ENCODE results near the gene RCN2. TPM values are rescaled to one million over a fixed set of nuclear protein-coding genes. Genes with fewer than 3 reads are reported as not detected.
"Not testable (repeated sequence)": the region's sequence is repeated elsewhere in the genome, so short reads cannot be mapped to it uniquely, and the experiment has no call there.

Gene RCN2
- total and polyA plus RNA-seq, 2 experiments from 2014 or later, result 96.7 to 178 TPM

DNA sequence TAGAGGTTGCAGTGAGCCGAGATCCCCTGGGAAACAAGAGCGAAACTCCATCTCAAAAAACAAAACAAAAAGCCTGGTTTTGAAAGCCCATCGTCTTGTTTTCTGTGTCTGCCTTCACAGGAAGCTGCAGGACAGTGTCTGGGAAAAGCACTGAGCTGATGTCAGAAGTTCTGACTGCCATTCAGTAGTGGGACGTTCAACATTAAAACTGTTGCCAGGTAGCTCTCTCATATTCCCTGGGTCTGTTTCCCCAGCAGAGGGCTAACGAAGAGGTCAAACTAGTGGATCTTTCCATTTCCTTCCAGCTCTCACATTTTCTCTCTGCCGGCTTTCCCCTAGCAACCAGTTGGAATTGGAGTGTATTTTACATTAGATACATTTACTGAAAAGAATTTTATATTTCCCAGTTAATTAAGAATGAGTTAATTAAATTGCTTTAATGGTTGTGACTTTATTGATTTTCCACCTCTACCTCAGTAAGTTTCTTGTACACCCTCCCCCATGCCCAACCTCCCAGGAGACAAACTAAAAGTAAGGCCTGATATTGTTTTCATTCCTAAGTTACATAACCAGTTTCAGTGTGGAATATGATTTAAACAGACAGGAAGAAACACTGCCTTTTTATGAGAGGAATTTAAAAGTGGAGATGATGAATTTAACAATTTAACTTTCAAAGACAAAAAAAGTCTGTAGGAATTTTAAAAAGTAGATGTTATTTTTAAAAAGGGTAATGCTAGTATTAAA, 29.9 kb downstream of the RCN2 start:
- Histone ChIP-seq H3K27ac (no peak overlapping the region), H3K79me2 (ENCODE audit: insufficient read depth) (no peaks in the 10 kb centered on the region), H3K4me2 (ENCODE audit: unreplicated experiment) (no peak overlapping the region), H3K4me3 (no peak overlapping the region), H3K9me3 (ENCODE audit: low read depth) (no peaks in the 10 kb centered on the region), H2AFZ (no peak overlapping the region), H3F3A (ENCODE audit: insufficient read depth) (no peaks in the 10 kb centered on the region), H3K9ac (no peak overlapping the region), H3K9me2 (ENCODE audit: insufficient read depth) (no peaks in the 10 kb centered on the region), H4K20me1 (ENCODE audit: insufficient read depth) (no peaks in the 10 kb centered on the region), H3K27me3 (replicated peaks; ENCODE audit: insufficient read depth) (0 out of 2 replicates have a peak, but pooled peaks cover 21% of the 10 kb centered on the region), H3K4me1 (ENCODE audit: insufficient read depth) (0 out of 2 replicates have a peak, but pooled peaks cover 5% of the 10 kb centered on the region), H3K36me3 (ENCODE audit: low read depth) (no peaks in the 10 kb centered on the region)
- TF ChIP-seq EZH2phosphoT487 (IDR thresholded peaks at IDR 0.05; ENCODE audit: insufficient read depth, low read depth), result no peak
- no peak for TF ChIP-seq EZH2 (IDR thresholded peaks at IDR 0.05; ENCODE audit: insufficient read depth, poor library complexity, severe bottlenecking)
- 42 to 45% methylated on average over 6 of the region's 6 CpGs for WGBS, 2 experiments (ENCODE audit: low coverage in 1 of 2, low lambda C conversion rate in 2 of 2, missing lambda C conversion rate in 2 of 2)
- DNase-seq, result no peak
- in situ Hi-C loops (cut with MboI), result no loop called here

DNA sequence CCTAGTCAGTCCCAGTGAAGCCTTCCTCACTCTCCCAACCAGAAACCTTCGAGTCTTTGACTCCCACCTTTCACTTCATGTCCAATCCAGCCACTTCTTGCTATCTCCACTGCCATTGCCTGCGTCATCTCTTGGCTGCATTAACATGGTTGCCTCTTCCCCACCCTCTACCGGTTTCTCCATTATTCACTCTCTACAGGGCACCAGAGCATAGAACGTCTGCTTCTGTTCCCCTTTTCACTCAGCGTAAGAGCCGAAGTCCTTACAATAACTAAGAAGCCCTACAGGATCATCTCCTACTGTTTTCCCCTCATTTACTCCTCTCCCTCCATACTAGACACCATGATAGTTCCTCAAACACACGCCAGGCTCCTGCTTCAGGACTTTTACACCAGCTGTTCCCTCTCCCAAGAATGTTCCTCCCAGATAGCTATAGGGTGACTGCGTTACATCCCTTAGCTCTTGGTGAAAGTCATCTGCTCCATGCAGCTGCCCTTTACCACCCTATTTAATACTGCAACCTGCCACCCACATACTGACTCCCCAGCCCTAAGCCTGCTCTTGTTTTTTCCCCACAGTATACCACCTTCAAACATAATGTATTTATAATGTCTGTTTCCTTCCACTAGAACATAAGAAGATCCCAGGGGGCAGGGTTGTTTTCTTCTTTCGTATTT, 30.9 kb downstream of the RCN2 start:
- H3K9me2 ChIP-seq (ENCODE audit: insufficient read depth), result no peaks in the 10 kb centered on the region

GRCh38 chr15:76963596-76963995, 32.0 kb downstream of the RCN2 start:
- WGBS, 2 experiments (ENCODE audit: low coverage in 1 of 2, low lambda C conversion rate in 2 of 2, missing lambda C conversion rate in 2 of 2), result 63 to 65% methylated on average over 9 of the region's 9 CpGs
- in situ Hi-C loops (cut with MboI), result no loop called here
- no peak overlapping the region for H3K27ac ChIP-seq
- no peaks in the 10 kb centered on the region for H3F3A ChIP-seq (ENCODE audit: insufficient read depth)
- no peak overlapping the region for H2AFZ ChIP-seq
- TF ChIP-seq EZH2 (IDR thresholded peaks at IDR 0.05; ENCODE audit: insufficient read depth, poor library complexity, severe bottlenecking) (no peak), EZH2phosphoT487 (IDR thresholded peaks at IDR 0.05; ENCODE audit: insufficient read depth, low read depth) (no peak)
- H3K4me3 ChIP-seq, result no peak overlapping the region
- H3K9me3 ChIP-seq (ENCODE audit: low read depth), result no peaks in the 10 kb centered on the region
- H3K4me1 ChIP-seq (ENCODE audit: insufficient read depth), result 0 out of 2 replicates have a peak, but pooled peaks cover 5% of the 10 kb centered on the region
- H3K79me2 ChIP-seq (ENCODE audit: insufficient read depth), result no peaks in the 10 kb centered on the region
- 0 out of 2 replicates have a peak, but pooled peaks cover 21% of the 10 kb centered on the region for H3K27me3 ChIP-seq (replicated peaks; ENCODE audit: insufficient read depth)
- no peak overlapping the region for H3K9ac ChIP-seq
- no peak overlapping the region for H3K4me2 ChIP-seq (ENCODE audit: unreplicated experiment)
- H3K36me3 ChIP-seq (ENCODE audit: low read depth), result no peaks in the 10 kb centered on the region
- no peak for DNase-seq
- no peaks in the 10 kb centered on the region for H3K9me2 ChIP-seq (ENCODE audit: insufficient read depth)
- H4K20me1 ChIP-seq (ENCODE audit: insufficient read depth), result no peaks in the 10 kb centered on the region

More for the DNA sequence above, 30.9 kb downstream of the RCN2 start:
- H4K20me1 ChIP-seq (ENCODE audit: insufficient read depth), result no peaks in the 10 kb centered on the region
- TF ChIP-seq EZH2 (IDR thresholded peaks at IDR 0.05; ENCODE audit: insufficient read depth, poor library complexity, severe bottlenecking) (no peak), EZH2phosphoT487 (IDR thresholded peaks at IDR 0.05; ENCODE audit: insufficient read depth, low read depth) (no peak)
- H3K9me3 ChIP-seq (ENCODE audit: low read depth), result no peaks in the 10 kb centered on the region
- WGBS, 2 experiments (ENCODE audit: low coverage in 1 of 2, low lambda C conversion rate in 2 of 2, missing lambda C conversion rate in 2 of 2), result 82 to 87% methylated on average over 9 of the region's 9 CpGs
- no peak overlapping the region for H3K4me3 ChIP-seq
- no peaks in the 10 kb centered on the region for H3F3A ChIP-seq (ENCODE audit: insufficient read depth)
- H3K36me3 ChIP-seq (ENCODE audit: low read depth), result no peaks in the 10 kb centered on the region
- no peak overlapping the region for H3K9ac ChIP-seq
- H3K27ac ChIP-seq, result no peak overlapping the region
- H2AFZ ChIP-seq, result no peak overlapping the region
- 0 out of 2 replicates have a peak, but pooled peaks cover 21% of the 10 kb centered on the region for H3K27me3 ChIP-seq (replicated peaks; ENCODE audit: insufficient read depth)
- DNase-seq, result no peak
- H3K4me1 ChIP-seq (ENCODE audit: insufficient read depth), result 0 out of 2 replicates have a peak, but pooled peaks cover 5% of the 10 kb centered on the region
- no peaks in the 10 kb centered on the region for H3K79me2 ChIP-seq (ENCODE audit: insufficient read depth)
- in situ Hi-C loops (cut with MboI), result no loop called here
- no peak overlapping the region for H3K4me2 ChIP-seq (ENCODE audit: unreplicated experiment)

DNA sequence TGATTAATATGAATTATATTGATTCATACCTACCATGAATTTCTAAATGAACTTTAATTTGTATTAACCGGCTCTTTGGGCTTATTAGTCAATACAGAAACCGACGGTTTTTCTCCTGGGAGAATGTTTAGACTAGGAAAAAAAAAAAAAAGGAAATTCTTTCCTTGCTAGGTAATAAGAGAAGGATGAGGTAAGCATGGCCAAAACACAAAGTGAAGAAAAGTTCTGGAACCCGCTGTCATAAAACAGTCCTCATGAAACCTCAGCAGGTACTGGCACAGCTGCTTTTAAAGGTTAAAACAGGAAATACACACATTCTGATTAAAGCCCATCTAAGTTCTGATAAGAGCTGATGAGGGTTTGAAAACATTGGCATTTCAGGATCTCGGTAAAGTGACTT, 32.6 kb downstream of the RCN2 start:
- TF ChIP-seq EZH2phosphoT487 (IDR thresholded peaks at IDR 0.05; ENCODE audit: insufficient read depth, low read depth) (no peak), EZH2 (IDR thresholded peaks at IDR 0.05; ENCODE audit: insufficient read depth, poor library complexity, severe bottlenecking) (no peak)
- Histone ChIP-seq H3K9ac (no peak overlapping the region), H3K27me3 (replicated peaks; ENCODE audit: insufficient read depth) (0 out of 2 replicates have a peak, but pooled peaks cover 21% of the 10 kb centered on the region), H3K9me3 (ENCODE audit: low read depth) (no peaks in the 10 kb centered on the region), H3F3A (ENCODE audit: insufficient read depth) (no peaks in the 10 kb centered on the region), H3K4me2 (ENCODE audit: unreplicated experiment) (no peak overlapping the region), H3K9me2 (ENCODE audit: insufficient read depth) (no peaks in the 10 kb centered on the region), H3K36me3 (ENCODE audit: low read depth) (no peaks in the 10 kb centered on the region), H3K79me2 (ENCODE audit: insufficient read depth) (no peaks in the 10 kb centered on the region), H2AFZ (no peak overlapping the region), H3K27ac (no peak overlapping the region), H3K4me3 (no peak overlapping the region), H3K4me1 (ENCODE audit: insufficient read depth) (0 out of 2 replicates have a peak, but pooled peaks cover 5% of the 10 kb centered on the region), H4K20me1 (ENCODE audit: insufficient read depth) (no peaks in the 10 kb centered on the region)
- DNase-seq, result peak; percentile 35
- WGBS, 2 experiments (ENCODE audit: low coverage in 1 of 2, low lambda C conversion rate in 2 of 2, missing lambda C conversion rate in 2 of 2), result 44 to 65% methylated on average over 5 of the region's 5 CpGs
- in situ Hi-C loops (cut with MboI), result no loop called here

- in situ Hi-C loops (cut with MboI); H3K79me2 ChIP-seq (ENCODE audit: insufficient read depth); H3K4me3 ChIP-seq; H3K4me1 ChIP-seq (ENCODE audit: insufficient read depth); H3K9me2 ChIP-seq (ENCODE audit: insufficient read depth); H3K4me2 ChIP-seq (ENCODE audit: unreplicated experiment); H3F3A ChIP-seq (ENCODE audit: insufficient read depth); H3K27ac ChIP-seq; H3K9me3 ChIP-seq (ENCODE audit: low read depth); H2AFZ ChIP-seq; H4K20me1 ChIP-seq (ENCODE audit: insufficient read depth); H3K9ac ChIP-seq; H3K36me3 ChIP-seq (ENCODE audit: low read depth): not testable (repeated sequence)
- peak; percentile 6 for DNase-seq
- 0 out of 2 replicates have a peak, but pooled peaks cover 21% of the 10 kb centered on the region for H3K27me3 ChIP-seq (replicated peaks; ENCODE audit: insufficient read depth)
- WGBS, 2 experiments (ENCODE audit: low coverage in 1 of 2, low lambda C conversion rate in 2 of 2, missing lambda C conversion rate in 2 of 2), result 64 to 69% methylated on average over 7 of the region's 7 CpGs
Observed at GRCh38 chr15:76966051-76966450, 34.5 kb downstream of the RCN2 start.
